HT1080 (cell line): Measurements from ENCODE around the gene LMLN. TPM values are rescaled to one million over a fixed set of nuclear protein-coding genes. Genes with fewer than 3 reads are reported as not detected.
"Not testable (repeated sequence)": the region's sequence is repeated elsewhere in the genome, so short reads cannot be mapped to it uniquely, and the experiment has no call there.

ENCODE experiments used
- DNase-seq: peaks from one replicate; pipeline ENCODE4 v3.0.0-alpha.2; 2015; ENCODE audit warnings: low read depth
- small RNA-seq: library from RNA; depleted of rRNA; stranded (forward); fragments of <200 nt; gene quantifications from one replicate; pipeline ENCODE3, GENCODE V24; 2014
- total RNA-seq: library from RNA; depleted of rRNA; stranded (reverse); fragments of >200 nt; shearing (Covaris generic); gene quantifications from 2 replicates; pipeline ENCODE4 v1.2.3, GENCODE V29; 2014; rRNA removed

Gene LMLN
- total RNA-seq, 1 experiment from 2014 or later = 2.7 TPM

DNA sequence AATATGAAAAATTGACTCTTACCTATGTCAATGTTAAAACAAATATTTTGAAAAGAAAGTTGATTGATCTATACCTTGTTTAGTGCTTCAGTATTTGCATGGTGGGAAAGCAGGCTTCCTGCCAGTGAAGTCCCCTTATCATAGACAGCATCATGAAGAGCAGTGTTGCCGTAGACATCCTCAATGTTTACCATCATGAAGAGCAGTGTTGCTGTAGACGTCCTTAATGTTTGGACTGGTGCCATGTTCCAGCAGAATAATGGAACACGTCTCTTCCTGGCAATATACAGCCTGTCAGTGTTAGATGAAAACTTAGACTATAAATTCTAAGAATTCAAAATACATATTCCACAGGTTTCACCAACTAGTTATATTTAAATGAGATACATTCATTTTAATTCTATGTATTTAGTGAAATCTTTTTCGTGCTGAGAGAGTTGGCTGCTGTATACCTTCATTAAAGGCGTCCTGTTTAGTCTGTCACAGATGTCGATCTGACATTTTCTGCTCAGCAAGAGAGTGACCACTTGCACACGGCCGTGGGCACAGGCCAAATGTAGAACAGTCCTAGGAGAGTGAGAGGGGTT lies 116.8 kb downstream of the LMLN start:
- no peak for DNase-seq

DNA sequence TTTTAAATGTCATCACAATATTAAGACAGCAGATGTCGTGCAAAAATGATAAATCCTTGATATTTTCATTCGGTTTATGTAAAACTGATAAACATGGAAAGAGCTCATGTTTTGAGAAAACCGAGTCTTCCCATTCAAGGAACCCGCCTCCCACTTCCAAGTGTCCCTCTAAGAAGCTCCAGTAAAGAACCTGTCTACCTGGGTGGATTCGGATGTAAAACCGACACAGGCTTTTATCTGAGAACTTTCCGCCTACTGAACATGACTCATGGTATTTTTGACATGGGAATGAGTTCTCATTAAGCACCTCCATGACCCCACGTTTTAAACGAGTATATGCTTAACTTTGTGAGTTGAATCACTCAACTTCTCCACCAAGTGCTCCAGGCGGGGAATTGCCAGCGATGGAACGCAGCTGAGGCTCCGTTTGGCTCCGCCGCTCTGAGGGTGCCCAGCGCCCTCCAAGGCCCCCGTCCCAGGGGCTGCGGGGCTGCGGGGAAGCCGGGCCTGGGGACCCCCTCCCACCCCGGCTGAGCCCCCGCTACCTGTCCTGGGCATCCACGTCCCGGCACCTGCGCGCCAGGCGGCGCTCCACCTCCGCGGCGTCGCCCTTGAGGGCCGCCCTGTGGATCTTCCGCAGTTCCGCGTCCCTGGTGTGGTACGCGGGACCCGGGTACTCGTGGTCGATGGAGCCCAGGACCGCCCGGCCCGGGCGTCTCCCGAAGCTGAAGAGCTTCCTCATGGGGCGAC lies 119.9 kb downstream of the LMLN start:
- DNase-seq = no peak

DNA sequence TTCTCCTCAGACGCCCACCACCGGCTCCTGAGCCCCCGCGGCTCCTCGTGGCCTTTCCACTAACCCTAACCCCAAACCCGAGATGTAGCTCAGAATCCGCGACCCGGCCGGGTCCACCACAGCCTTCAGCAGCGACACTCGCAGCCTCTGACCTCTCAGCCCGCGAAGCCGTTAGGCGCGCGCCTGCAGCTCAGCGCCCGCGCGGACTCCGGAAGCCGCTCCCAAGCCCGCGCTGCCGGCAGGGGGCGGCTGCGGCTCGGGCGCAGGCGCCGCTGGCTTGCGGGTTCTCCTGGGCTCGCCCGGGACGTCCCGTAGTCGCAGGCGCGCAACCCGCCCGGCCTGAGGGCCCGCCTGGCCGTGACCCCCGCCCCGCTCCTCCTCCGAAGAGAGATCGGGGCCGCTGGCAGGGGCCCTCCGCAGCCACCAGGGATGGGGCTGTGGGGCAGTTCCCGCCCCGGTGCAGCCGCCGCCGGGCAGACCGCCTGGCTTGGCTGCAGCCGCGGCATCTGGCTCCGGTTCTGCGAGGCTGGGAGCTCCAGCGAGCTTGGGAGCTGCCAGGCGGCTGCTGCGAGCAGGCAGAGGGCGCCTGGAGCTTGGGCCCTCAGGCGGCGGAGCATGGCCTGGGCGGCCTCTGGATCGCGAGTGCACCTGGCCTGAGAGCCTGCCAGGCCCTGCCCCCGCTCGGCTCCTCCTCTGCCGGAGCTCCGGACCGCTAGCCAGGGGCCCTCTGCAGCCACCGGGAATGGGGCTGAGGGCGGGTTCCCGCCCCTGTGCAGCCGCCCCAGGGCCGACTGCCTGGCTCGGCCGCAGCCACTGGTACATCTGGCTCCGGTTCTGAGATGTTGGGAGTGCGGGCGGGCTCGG lies 120.7 kb downstream of the LMLN start:
- peak; percentile 48 for DNase-seq

DNA sequence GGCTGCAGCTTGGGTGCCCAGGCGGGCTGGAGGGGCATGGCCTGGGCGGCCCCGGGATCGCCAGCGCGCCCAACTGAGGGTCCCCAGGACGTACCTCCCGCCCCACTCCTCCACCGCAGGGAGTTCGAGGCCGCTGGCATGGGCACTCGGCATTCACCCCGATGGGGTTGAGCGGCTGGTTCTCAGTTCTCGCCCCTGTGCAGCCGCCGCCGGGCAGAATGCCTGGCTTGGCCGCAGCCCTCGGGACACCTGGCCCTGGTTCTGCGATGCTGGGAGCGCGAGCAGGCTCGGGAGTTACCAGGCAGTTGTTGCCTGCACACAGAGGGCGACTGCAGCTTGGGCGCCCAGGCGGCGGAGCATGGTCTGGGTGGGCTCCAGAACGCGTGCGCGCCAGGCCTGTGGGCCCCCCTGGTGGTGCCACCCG lies 121.4 kb downstream of the LMLN start:
- DNase-seq = no peak

DNA sequence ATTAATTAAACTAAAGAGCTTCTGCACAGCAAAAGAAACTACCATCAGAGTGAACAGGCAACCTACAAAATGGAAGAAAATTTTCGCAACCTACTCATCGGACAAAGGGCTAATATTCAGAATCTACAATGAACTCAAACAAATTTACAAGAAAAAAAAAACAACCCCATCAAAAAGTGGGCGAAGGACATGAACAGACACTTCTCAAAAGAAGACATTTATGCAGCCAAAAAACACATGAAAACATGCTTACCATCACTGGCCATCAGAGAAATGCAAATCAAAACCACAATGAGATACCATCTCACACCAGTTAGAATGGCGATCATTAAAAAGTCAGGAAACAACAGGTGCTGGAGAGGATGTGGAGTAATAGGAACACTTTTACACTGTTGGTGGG lies 122.2 kb downstream of the LMLN start:
- not testable (repeated sequence) for DNase-seq

DNA sequence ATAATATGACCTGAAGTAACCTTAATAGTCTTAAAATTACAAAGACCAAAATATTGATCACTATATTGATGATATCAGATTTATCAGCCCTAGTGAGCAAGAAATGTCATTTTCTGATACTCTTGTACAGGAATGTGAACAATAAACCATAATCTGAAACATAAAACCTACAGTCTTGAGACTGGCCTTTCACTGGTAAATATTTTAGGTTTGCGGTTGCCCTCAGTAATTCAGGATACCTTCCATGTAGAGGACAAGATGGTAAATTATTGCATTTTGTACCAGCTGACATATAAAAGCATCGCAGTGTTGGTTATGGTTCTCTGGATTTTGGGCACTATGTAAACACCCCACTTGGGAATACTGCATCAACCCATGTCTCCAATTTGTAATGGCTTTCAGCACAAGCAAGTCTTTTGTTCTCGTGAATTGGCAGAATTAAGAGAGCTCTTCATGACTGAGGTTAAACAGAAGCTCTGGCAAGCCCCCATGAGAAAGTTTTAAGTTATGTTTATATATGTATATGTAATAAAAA lies 128.5 kb downstream of the LMLN start:
- no peak for DNase-seq

DNA sequence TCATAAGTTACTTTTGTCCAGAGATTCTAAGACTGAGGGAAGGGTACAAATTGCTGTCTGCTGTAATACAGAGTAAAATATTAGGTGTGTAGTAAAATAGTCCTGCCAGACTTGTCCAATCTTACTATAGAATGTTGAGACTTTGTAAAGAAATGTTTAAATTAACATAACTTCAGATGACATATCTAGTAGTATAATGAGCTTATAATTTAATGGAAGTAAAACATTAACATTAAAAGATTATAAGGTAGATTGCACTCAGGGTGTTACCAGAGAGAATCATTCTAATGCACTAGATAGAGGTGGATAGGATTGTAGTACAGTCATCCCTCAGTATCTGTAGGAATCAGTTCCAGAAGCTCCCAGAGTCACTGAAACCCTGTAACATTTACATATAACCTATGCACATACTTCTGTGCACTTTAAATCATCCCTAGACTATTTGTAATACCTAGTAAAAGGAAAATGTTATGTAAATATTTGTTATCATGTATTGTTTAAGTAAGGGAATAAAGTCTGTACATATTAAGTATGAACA lies 130.8 kb downstream of the LMLN start:
- no peak for DNase-seq

DNA sequence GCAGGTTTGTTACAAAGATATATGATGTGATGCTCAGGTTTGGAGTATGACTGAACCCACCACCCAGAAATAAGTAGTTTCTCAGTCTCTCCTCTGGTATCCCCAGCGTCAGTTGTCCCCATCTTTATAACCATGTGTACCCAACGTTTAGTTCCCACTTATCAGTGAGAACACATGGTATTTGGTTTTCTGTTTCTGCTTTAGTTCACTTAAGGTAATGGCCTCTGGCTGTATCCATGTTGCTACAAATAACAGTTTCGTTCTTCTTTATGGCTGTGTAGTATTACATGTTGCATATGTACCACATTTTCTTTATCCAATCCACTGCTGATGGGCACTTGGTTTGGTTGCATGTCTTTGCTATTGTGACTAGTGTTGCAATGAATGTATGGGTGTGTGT lies 132.3 kb downstream of the LMLN start:
- DNase-seq = no peak

DNA sequence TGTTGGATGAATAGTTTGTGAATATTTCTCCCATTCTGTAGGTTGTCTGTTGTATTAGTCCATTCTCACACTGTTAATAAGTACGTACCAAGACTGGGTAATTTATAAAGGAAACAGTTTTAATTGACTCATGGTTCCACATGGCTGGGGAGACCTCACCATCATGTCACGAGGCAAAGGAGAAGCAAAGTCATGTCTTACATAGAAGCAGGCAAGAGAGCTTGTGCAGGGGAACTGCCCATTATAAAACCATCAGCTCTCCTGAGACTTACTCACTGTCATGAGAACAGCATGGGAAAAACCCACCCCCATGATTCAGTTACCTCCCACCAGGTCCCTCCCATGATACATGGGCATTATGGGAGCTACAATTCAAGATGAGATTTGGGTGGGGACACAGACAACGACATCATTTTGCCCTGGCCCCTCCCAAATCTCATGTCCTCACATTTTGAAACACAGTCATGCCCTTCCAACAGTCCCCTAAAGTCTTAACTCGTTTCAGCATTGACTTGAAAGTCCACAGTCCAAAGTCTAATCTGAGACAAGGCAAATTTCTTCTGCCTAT lies 133.2 kb downstream of the LMLN start:
- no peak for DNase-seq

Small RNAs within 50 kb of the gene (small RNA-seq; reads per million reads assigned to genes)
- gene RNU6-621P (not detected), gene RNU6-821P (not detected)

Other genes with a start within 250 kb of the LMLN start
- 21.0 and 42.9 TPM in 2 replicates for gene RUBCN, start 223.3 kb upstream of the LMLN start, total RNA-seq
- gene FYTTD1, start 210.3 kb upstream of the LMLN start, total RNA-seq = 95.5 and 127 TPM in 2 replicates
- 48.6 and 63.4 TPM in 2 replicates for gene LRCH3, start 169.0 kb upstream of the LMLN start, total RNA-seq
- gene RPL35A, start 10.0 kb upstream of the LMLN start, total RNA-seq = 1,111 and 1,615 TPM in 2 replicates